DMS 273 treated with DMSO at 0.1 percent for 48 hours (cell line): ENCODE data around the gene OR5D13.

Experiments used
- DNase-seq: peaks from one replicate; lab custom pipeline; 2025; lab: John Stamatoyannopoulos, UW

OR5D13 gene

DNA sequence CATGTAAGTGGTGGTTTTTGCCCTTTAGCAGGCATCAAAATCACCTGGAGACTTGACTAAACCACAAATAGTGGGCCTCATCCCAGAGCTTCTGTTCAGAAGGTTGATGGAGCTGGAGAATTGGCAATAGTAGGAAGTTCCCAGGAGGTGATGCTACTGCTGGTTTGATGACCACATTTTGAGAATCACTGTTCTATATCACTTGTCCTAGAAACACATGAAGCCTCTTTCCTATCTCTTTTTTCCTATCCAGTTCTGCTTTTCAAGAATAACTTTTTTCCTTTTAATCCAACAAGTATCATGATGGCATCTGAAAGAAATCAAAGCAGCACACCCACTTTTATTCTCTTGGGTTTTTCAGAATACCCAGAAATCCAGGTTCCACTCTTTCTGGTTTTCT is at the start of gene OR5D13:
OR5D13 (plus strand) TSS at position 301 of the 400 bp plus-strand sequence; CDS start at position 301, 0 bp downstream.
- no peak for DNase-seq

- no peak for DNase-seq
Measured at GRCh38 chr11:55726715-55727324, 46.4 kb upstream of the OR5D13 start.

GRCh38 chr11:55732936-55733335 is 40.3 kb upstream of the OR5D13 start:
- no peak for DNase-seq

DNA sequence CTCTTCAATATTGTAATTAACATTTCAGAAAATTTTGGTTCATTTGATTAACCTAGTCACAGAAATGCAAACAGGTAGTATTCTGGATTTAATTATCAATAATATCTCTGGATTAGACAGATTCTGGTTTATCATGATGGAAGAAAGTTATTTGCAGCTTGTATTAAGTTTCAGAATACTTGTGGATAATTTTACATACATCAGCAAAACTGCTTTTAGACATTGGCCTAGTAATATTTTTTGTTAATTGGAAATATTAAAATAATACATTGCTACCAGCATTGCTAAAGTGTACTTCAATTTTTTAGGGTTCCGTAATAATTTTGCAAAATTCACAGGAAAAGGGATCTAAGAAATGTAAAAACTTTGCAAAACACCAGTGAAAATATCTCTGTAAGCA is 18.4 kb downstream of the OR5D13 start:
- no peak for DNase-seq

DNA sequence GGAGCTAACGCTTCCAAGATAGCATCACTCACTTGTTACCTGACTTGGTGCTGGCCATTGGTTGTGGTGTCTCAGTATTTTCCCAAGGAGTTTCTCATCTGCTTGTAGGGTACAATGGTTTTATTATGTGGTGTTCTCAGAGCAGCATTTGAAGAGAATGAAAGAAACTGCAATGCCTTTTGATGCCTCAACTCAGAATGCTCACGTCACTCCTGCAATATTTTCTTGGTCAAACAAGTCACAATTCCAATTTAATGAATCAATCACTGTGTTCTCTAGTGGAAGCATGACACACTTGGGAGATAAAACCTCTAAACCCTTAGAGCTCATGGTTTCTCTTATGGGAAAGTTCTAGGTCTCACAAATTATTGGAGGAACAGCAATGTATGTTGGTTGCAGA is 20.1 kb downstream of the OR5D13 start:
- no peak for DNase-seq

- no peak for DNase-seq
Measured at GRCh38 chr11:55795256-55795655, 22.0 kb downstream of the OR5D13 start, which contains the start of gene OR5D14. TSS of gene OR5D14 (plus strand) at chr11:55795556. CDS start at chr11:55795556, 0 bp downstream.

GRCh38 chr11:55806248-55806647 is 33.0 kb downstream of the OR5D13 start:
- DNase-seq: no peak

DNA sequence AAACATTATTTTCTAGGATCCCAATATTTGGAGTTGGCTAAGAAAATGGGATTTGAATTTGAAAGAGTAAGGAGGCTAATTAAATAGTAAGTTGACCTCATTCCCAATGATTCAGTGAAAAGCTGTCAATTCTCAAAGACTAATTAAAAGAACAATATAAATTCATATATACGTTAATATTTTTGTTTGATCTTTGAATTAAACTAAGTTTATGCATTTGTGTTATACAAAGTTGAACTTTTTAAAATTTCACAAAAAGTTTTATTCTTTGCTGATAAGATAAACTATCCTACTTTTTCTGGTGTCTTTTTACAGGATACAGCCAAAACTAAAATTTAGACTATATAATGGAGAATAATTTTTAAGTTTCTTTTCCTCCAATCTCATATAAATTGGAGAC is 37.8 kb downstream of the OR5D13 start, which contains the start of gene OR5L1:
OR5L1 (plus strand) TSS at position 301 of the 400 bp plus-strand sequence. CDS start 100 bp downstream, outside the sequence.
- no peak for DNase-seq

DNA sequence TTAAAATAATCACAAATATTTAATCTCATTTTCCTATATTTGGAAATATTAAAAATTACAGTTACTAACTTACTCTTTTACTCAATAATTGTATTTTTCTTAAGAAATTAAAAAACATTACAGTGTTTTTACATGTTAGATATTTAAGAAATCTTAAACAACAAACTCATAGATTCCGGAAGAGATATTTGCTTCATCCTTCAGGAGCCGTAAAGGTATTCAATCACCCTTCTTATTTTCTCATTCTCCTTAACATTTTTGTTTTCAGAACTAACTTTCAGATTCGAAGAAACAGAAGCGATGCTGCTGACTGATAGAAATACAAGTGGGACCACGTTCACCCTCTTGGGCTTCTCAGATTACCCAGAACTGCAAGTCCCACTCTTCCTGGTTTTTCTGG is 46.1 kb downstream of the OR5D13 start, which contains the start of gene OR5D18:
OR5D18 (plus strand) TSS at position 301 of the 400 bp plus-strand sequence; CDS start at position 301, 0 bp downstream.
- DNase-seq: no peak
